HepG2 (cell line): ENCODE results near the gene ANKRD39. TPM values are rescaled to one million over a fixed set of nuclear protein-coding genes. Genes with fewer than 3 reads are reported as not detected.
A peak's percentile ranks its signal among the peaks of the same experiment; 100 is the strongest.

ENCODE experiments used
- AHDC1 ChIP-seq: sonication (generic); formaldehyde crosslinking; IDR thresholded peaks from 2 replicates; pipeline ENCODE4 v1.5.1; 2020; ENCODE audit warnings: mild to moderate bottlenecking, missing genetic modification reagents, borderline replicate concordance
- ATF2 ChIP-seq: sonication (generic); formaldehyde crosslinking; IDR thresholded peaks from 2 replicates; pipeline ENCODE4 v1.4.0; 2020; ENCODE audit warnings: missing genetic modification reagents
- BCL6 ChIP-seq: IDR thresholded peaks from 2 replicates; pipeline ENCODE4 v1.6.1; 2016; ENCODE audit warnings: missing genetic modification reagents, missing compliant biosample characterization
- DMTF1 ChIP-seq: sonication (generic); formaldehyde crosslinking; IDR thresholded peaks from 2 replicates; pipeline ENCODE4 v1.4.0; 2020; ENCODE audit warnings: mild to moderate bottlenecking, missing genetic modification reagents
- FIP1L1 ChIP-seq: fragments of 200-400 bp; formaldehyde crosslinking; IDR thresholded peaks from 2 replicates; pipeline ENCODE4 v1.6.1; 2018; ENCODE audit warnings: low read depth, mild to moderate bottlenecking, low read length, moderate library complexity, borderline replicate concordance; ENCODE audit not compliant: insufficient read depth
- KMT2A ChIP-seq: sonication (generic); formaldehyde crosslinking; IDR thresholded peaks from 2 replicates; pipeline ENCODE4 v1.4.0; 2020; ENCODE audit warnings: missing genetic modification reagents
- PBX2 ChIP-seq: IDR thresholded peaks from 2 replicates; pipeline ENCODE4 v1.6.1; 2016; ENCODE audit warnings: control low read depth
- PPARG ChIP-seq: conservative IDR thresholded peaks from 2 replicates; pipeline ENCODE4 v1.6.1; 2016; ENCODE audit warnings: missing biosample characterization, missing genetic modification reagents
- RXRB ChIP-seq: IDR thresholded peaks from 2 replicates; pipeline ENCODE4 v1.6.1; 2016; ENCODE audit warnings: borderline replicate concordance, missing genetic modification reagents, missing compliant biosample characterization
- SETDB1 ChIP-seq: sonication (generic); formaldehyde crosslinking; IDR thresholded peaks from 2 replicates; pipeline ENCODE4 v1.5.1; 2020; ENCODE audit warnings: missing genetic modification reagents, mild to moderate bottlenecking, borderline replicate concordance
- ZBTB7A ChIP-seq: sonication (generic); formaldehyde crosslinking; IDR thresholded peaks from 2 replicates; pipeline ENCODE4 v1.8.0; 2022; ENCODE audit warnings: mild to moderate bottlenecking, missing genetic modification reagents
- ZSCAN9 ChIP-seq: IDR thresholded peaks from 2 replicates; pipeline ENCODE4 v1.6.1; 2016; ENCODE audit warnings: borderline replicate concordance
- polyA plus RNA-seq, 8 experiments: library from polyadenylated mRNA; depleted of rRNA in 3 of 8; stranded (reverse) in 7 of 8; unstranded in 1 of 8; fragments of >200 nt; fragmentation: Illumina TruSeq in 4 of 8; extraction: Trizol in 4 of 8; gene quantifications; 2 replicates each; pipeline versions ENCODE4 v1.2.1 to v1.2.3, GENCODE V29; 2011 to 2016; ENCODE audit warnings: low read depth in 4 of 8, missing spikeins in 1 of 8, mixed read lengths in 1 of 8; ENCODE audit not compliant: insufficient read depth in 1 of 8
- total RNA-seq, 5 experiments: library from RNA; depleted of rRNA; stranded (reverse); fragments of >200 nt; fragmentation: Illumina TruSeq; extraction: Trizol; gene quantifications; 2 replicates each; pipeline ENCODE4 v1.2.3, GENCODE V29; 2016; ENCODE audit warnings: low read depth in 1 of 5
- TF ChIP-seq, protein P1 (sequence below): sonication (generic); formaldehyde crosslinking; IDR thresholded peaks from 2 replicates; pipeline ENCODE4 v1.5.1; 2020; ENCODE audit warnings: missing genetic modification reagents, mild to moderate bottlenecking, borderline replicate concordance

The ANKRD39 gene
- total and polyA plus RNA-seq, 2 of the 13 experiments (the other 11 are each of a cell fraction or from before 2014, with no cell fraction given) = 23.2 to 24.8 TPM

GRCh38 chr2:96801005-96801785, 56.6 kb downstream of the ANKRD39 start (continued):
- no peak for TF ChIP-seq PBX2 (CRISPR knock-in tag)
- TF ChIP-seq BCL6 (CRISPR knock-in tag) = no peak
- no peak for TF ChIP-seq ZBTB7A (CRISPR knock-in tag)
- TF ChIP-seq PPARG (CRISPR knock-in tag) = no peak
- TF ChIP-seq, protein P1, sequence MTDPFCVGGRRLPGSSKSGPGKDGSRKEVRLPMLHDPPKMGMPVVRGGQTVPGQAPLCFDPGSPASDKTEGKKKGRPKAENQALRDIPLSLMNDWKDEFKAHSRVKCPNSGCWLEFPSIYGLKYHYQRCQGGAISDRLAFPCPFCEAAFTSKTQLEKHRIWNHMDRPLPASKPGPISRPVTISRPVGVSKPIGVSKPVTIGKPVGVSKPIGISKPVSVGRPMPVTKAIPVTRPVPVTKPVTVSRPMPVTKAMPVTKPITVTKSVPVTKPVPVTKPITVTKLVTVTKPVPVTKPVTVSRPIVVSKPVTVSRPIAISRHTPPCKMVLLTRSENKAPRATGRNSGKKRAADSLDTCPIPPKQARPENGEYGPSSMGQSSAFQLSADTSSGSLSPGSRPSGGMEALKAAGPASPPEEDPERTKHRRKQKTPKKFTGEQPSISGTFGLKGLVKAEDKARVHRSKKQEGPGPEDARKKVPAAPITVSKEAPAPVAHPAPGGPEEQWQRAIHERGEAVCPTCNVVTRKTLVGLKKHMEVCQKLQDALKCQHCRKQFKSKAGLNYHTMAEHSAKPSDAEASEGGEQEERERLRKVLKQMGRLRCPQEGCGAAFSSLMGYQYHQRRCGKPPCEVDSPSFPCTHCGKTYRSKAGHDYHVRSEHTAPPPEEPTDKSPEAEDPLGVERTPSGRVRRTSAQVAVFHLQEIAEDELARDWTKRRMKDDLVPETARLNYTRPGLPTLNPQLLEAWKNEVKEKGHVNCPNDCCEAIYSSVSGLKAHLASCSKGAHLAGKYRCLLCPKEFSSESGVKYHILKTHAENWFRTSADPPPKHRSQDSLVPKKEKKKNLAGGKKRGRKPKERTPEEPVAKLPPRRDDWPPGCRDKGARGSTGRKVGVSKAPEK (CRISPR knock-in tag) = no peak
- peak; percentile 43; the same call in 1 of the 2 replicates for TF ChIP-seq RXRB (CRISPR knock-in tag)
- TF ChIP-seq SETDB1 (CRISPR knock-in tag) = no peak
- no peak for TF ChIP-seq DMTF1
- peak; percentile 66; the same call in 1 of the 2 replicates for TF ChIP-seq ZSCAN9 (CRISPR knock-in tag)
- TF ChIP-seq KMT2A = 0 out of 2 replicates have a peak, but pooled peaks have one; percentile 24
- TF ChIP-seq FIP1L1 = no peak
- TF ChIP-seq ATF2 (CRISPR knock-in tag) = peak; percentile 55; the same call in 1 of the 2 replicates
- TF ChIP-seq AHDC1 (CRISPR knock-in tag) = no peak
